AG08395 (cell line): ENCODE data around the gene ESCO1.

Experiments
- DNase-seq: peaks from one replicate; pipeline ENCODE4 v3.0.0; 2012; ENCODE audit warnings: mixed read lengths, low spot score

The ESCO1 gene

GRCh38 chr18:21584391-21584790, 16.1 kb downstream of the ESCO1 start:
- DNase-seq = no peak

- no peak for DNase-seq
These were observed 24.8 kb downstream of the ESCO1 start for GRCh38 chr18:21575656-21576055.

GRCh38 chr18:21571772-21572171, 28.7 kb downstream of the ESCO1 start:
- DNase-seq = no peak

DNA sequence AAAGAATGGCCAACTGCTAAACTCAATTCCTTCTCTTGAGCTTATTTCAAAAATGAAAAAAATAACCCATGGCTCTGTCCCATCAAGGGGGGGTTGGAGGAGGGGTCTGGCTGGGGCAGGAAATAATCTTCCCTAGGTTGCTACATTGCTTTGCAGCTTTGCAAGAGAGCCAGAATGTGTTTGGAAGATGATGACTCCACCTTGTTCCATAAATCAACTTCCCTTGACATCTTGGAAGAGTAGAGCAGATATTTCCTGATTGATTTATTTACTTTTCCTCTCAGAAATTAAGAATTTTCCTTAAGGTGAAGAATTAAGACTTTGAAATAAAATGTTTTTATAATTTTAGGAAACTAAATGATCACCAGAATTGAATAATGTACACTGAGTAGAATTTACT, 41.3 kb downstream of the ESCO1 start:
- DNase-seq = no peak

- no peak for DNase-seq
These were observed 42.8 kb downstream of the ESCO1 start for GRCh38 chr18:21557607-21558253.

DNA sequence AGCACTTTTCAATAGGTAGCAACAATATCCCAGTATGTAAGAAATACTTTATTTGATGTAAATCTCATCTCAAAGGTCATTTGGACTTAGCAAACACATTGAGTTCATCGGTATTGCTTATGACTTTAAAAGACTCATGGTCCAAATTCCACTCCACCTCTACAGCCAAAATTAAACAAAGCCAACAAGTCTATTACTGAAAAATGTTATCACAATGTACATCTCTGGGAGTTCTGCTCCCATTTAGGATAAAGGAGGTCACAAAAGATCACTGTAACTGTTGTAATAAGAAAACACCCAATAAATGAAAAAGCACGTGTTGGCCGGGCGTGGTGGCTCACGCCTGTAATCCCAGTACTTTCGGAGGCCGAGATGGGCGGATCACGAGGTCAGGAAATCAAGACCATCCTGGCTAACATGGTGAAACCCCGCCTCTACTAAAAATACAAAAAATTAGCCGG, 50.0 kb downstream of the ESCO1 start:
- DNase-seq = no peak

- DNase-seq = no peak
These were observed 51.9 kb downstream of the ESCO1 start for GRCh38 chr18:21548647-21549046.

DNA sequence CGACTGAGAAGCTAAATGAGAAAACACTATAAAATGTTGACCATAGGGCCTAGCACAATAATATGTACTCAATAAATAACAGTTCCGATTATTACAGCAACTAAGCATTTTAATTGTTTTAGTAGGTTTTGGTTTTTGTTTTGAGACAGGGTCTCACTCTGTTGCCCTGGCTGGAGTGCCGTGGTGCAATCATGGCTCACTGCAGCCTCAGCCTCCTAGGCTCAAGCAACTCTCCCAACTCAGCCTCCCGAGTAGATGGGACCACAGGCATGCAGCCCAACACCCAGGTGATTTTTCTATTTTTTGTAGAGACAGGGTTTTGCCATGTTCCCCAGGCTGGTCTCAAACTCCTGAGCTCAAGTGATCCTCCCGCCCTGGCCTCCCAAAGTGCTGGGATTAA, 54.1 kb downstream of the ESCO1 start:
- DNase-seq = no peak

GRCh38 chr18:21538230-21538629, 62.3 kb downstream of the ESCO1 start:
- no peak for DNase-seq

- DNase-seq = no peak
These were observed 66.2 kb downstream of the ESCO1 start for GRCh38 chr18:21534327-21534726.

- no peak for DNase-seq
These were observed 74.0 kb downstream of the ESCO1 start for GRCh38 chr18:21526463-21526862.

- no peak for DNase-seq
These were observed 74.6 kb downstream of the ESCO1 start for GRCh38 chr18:21525916-21526315.

- DNase-seq = no peak
These were observed 78.0 kb downstream of the ESCO1 start for GRCh38 chr18:21522530-21522929.

DNA sequence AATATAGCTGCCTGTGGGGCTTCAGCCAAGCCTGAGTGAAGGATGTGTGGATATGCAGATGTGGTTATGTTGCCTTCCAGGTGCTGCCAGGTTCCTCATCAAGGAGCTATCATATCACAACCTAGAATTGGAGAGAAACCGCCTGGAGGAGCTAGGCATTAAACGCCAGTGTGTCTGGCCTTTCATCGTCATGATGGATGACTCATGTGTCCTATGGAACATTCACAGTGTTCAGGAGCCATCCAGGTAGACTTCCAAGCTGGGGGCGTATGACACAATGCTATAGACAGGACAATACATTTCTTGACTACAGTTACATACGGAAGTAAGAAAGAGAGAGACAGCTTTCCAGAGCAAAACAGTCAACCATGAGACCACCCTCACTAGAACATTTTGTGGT, 86.8 kb downstream of the ESCO1 start:
- DNase-seq = no peak

GRCh38 chr18:21513292-21513691, 87.2 kb downstream of the ESCO1 start:
- peak; percentile 14 for DNase-seq

GRCh38 chr18:21509062-21509461, 91.4 kb downstream of the ESCO1 start:
- no peak for DNase-seq

DNA sequence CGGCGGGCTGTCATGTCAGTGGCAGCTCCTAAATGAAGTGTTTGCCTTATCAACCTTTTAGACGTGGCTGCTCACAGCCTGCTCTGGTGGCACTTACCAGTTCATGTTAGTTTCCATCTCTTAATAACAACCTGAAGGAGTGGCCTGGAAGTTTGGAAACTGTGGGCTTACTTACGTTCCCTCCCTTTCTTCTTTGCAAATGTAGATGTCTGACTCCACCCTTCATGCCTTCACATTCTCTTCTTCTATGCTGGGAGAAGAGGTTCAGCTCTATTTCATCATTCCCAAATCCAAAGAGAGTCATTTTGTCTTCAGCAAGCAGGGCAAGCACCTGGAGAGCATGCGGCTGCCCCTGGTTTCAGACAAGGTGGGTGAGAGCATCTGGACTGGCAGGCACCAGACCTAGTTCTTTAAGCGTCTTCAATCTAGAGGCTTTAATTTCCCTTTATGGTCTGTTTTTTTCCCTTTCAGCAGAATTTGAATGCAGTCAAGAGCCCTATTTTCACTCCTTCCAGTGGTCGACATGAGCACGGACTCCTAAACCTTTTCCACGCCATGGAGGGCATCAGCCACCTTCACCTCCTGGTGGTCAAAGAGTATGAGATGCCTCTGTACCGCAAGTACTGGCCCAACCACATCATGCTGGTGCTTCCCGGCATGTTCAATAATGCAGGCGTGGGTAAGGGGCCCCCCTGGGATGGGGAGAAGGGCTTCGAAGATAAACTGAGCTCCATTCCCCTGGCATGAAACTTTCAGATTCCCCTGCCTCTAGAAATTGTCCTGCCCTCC, 92.4 kb downstream of the ESCO1 start:
- no peak for DNase-seq

DNA sequence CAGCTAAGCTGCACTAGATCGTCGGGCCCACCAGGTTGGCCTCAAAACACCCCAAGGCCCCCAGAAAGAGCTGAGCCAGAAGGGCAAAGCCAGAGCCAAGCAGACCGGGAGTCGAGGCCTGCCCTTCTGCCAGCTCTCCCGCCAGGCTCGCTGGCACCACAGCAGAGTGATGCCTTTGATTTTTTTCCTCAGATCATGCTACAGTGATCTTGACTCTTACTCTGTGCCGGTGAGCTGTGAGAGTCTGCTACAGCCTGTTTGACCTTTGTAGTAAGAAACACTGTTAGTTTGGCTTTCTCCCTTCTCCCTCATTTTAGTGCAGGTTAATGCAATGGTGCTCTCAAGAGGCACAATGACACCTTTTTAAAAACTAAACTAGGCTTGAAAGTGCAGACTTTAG, 97.8 kb downstream of the ESCO1 start:
- DNase-seq = no peak

DNA sequence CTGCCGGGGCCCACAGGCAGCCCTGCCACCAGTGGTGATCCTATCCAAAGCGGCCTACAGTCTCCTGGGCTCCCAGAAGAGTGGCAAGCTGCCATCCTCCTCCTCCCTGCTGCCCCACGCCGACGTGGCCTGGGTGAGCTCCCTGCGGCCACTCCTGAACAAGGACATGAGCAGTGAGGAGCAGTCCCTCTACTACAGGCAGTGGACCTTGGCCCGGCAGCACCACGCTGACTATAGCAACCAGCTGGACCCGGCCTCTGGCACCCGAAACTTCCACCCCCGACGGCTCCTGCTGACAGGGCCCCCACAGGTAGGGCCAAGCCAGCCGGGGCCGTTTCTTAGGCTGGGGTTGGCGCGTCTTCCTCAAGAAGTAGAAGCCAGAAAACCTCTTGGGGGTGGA, 100.5 kb downstream of the ESCO1 start:
- no peak for DNase-seq

- DNase-seq = no peak
These were observed 104.1 kb downstream of the ESCO1 start for GRCh38 chr18:21496277-21496835.

- no peak for DNase-seq
These were observed 109.8 kb downstream of the ESCO1 start for GRCh38 chr18:21490748-21491147.

GRCh38 chr18:21489919-21490495, 110.5 kb downstream of the ESCO1 start:
- no peak for DNase-seq
